B cell (primary cell): ENCODE measurements around the gene TMEM151A. TPM values are rescaled to one million over a fixed set of nuclear protein-coding genes. Genes with fewer than 3 reads are reported as not detected.
"Not testable (repeated sequence)": the region's sequence is repeated elsewhere in the genome, so short reads cannot be mapped to it uniquely, and the experiment has no call there.

Source experiments
- ATAC-seq: fragments of 200-7000 bp; cut with Tn5 transposase; one replicate; pipeline ENCODE4 v1.10.0; 2021; ENCODE audit warnings: low read depth, mild to moderate bottlenecking, moderate number of reproducible peaks, moderate library complexity
- CTCF ChIA-PET: fragments of 350-600 bp; sonication (Branson Sonifier 250); formaldehyde crosslinking; loops from one replicate; lab custom pipeline; 2021; ENCODE audit warnings: antibody characterized with exemption, inconsistent platforms; lab: Charles Lee
- POLR2A ChIA-PET: fragments of 350-600 bp; sonication (Branson Sonifier 250); formaldehyde crosslinking; loops from one replicate; lab custom pipeline; 2021; ENCODE audit warnings: antibody characterized with exemption; lab: Charles Lee
- DNase-seq: peaks from one replicate; pipeline ENCODE4 v3.0.0; 2013
- H2AFZ ChIP-seq: 2 replicates; pipeline ENCODE4 v1.6.1; 2012; ENCODE audit warnings: mild to moderate bottlenecking, low read depth, low read length; ENCODE audit not compliant: insufficient read depth, poor library complexity, severe bottlenecking
- H3K27ac ChIP-seq, 2 donors: 1 replicate in 1 of 2; 2 replicates in 1 of 2; pipeline ENCODE4 v1.5.1; 2012 to 2013; ENCODE audit warnings: low read length in 2 of 2, mild to moderate bottlenecking in 2 of 2, moderate library complexity in 1 of 2
- H3K27me3 ChIP-seq, 4 experiments: fragments of 200-600 bp in 1 of 4; sonication (generic) in 1 of 4; replicated peaks in 1 of 4; 1 replicate in 2 of 4; 2 replicates in 2 of 4; pipeline versions ENCODE4 v1.6.1 to v1.7.0; 2013 to 2016; ENCODE audit warnings: low read length in 3 of 4, mild to moderate bottlenecking in 2 of 4, mixed read lengths in 1 of 4, moderate library complexity in 1 of 4; ENCODE audit not compliant: insufficient read depth in 4 of 4, control insufficient read depth in 3 of 4; ENCODE audit errors: control extremely low read depth in 1 of 4
- H3K36me3 ChIP-seq, 2 experiments: replicated peaks in 1 of 2; 1 replicate in 1 of 2; 2 replicates in 1 of 2; pipeline versions ENCODE4 v1.6.1 to v1.7.1; 2013; ENCODE audit warnings: low read length in 1 of 2; ENCODE audit not compliant: insufficient read depth in 2 of 2, control insufficient read depth in 1 of 2; ENCODE audit errors: control extremely low read depth in 1 of 2, extremely low read depth in 1 of 2
- H3K4me1 ChIP-seq, 2 donors: fragments of 200-600 bp in 1 of 2; sonication (generic) in 1 of 2; 1 replicate in 1 of 2; 2 replicates in 1 of 2; pipeline versions ENCODE4 v1.5.1 to v1.6.1; 2013 to 2017; ENCODE audit warnings: low read length in 2 of 2; ENCODE audit not compliant: control insufficient read depth in 2 of 2, insufficient read depth in 2 of 2
- H3K4me2 ChIP-seq: replicated peaks from 2 replicates; pipeline ENCODE3; 2012; ENCODE audit warnings: mild to moderate bottlenecking, low read depth, low read length; ENCODE audit not compliant: poor library complexity, severe bottlenecking
- H3K4me3 ChIP-seq, 5 experiments: fragments of 200-600 bp in 1 of 5; sonication (generic) in 1 of 5; 1 replicate in 3 of 5; 2 replicates in 2 of 5; pipeline versions ENCODE4 v1.5.1 to v1.7.0; 2011 to 2016; ENCODE audit warnings: low read length in 4 of 5, mild to moderate bottlenecking in 4 of 5, low read depth in 2 of 5, control low read depth in 1 of 5, moderate library complexity in 1 of 5; ENCODE audit not compliant: insufficient read depth in 1 of 5; ENCODE audit errors: control extremely low read depth in 1 of 5, extremely low read depth in 1 of 5
- H3K79me2 ChIP-seq: fragments of 200-600 bp; sonication (generic); one replicate; pipeline ENCODE4 v1.6.0; 2016; ENCODE audit warnings: low read length; ENCODE audit not compliant: control insufficient read depth, insufficient read depth
- H3K9ac ChIP-seq: fragments of 200-600 bp; sonication (generic); 2 replicates; pipeline ENCODE4 v1.6.1; 2017; ENCODE audit warnings: mild to moderate bottlenecking, low read length, moderate library complexity
- H3K9me3 ChIP-seq, 3 donors: one replicate each; pipeline versions ENCODE4 v1.6.1 to v1.7.1; 2013; ENCODE audit warnings: low read length in 2 of 3; ENCODE audit not compliant: control insufficient read depth in 2 of 3, insufficient read depth in 1 of 3; ENCODE audit errors: control extremely low read depth in 1 of 3
- H4K20me1 ChIP-seq: 2 replicates; pipeline ENCODE4 v1.6.0; 2012; ENCODE audit warnings: mild to moderate bottlenecking, low read length; ENCODE audit not compliant: insufficient read depth, control insufficient read depth, poor library complexity, severe bottlenecking
- H3K27ac Mint-ChIP-seq: one replicate; pipeline ENCODE4 v1.8.0; 2021; ENCODE audit warnings: mixed read lengths
- H3K27me3 Mint-ChIP-seq: one replicate; pipeline ENCODE4 v1.8.0; 2021; ENCODE audit warnings: mixed read lengths
- H3K4me1 Mint-ChIP-seq: one replicate; pipeline ENCODE4 v1.8.0; 2021; ENCODE audit warnings: mixed read lengths
- H3K4me3 Mint-ChIP-seq: one replicate; pipeline ENCODE4 v1.8.0; 2021; ENCODE audit warnings: mixed read lengths
- H3K9me3 Mint-ChIP-seq: one replicate; pipeline ENCODE4 v1.8.0; 2022; ENCODE audit warnings: mixed read lengths; ENCODE audit not compliant: insufficient read depth
- EZH2 ChIP-seq: IDR thresholded peaks from 2 replicates; pipeline ENCODE4 v1.6.1; 2012; ENCODE audit warnings: borderline replicate concordance, low read depth, mild to moderate bottlenecking, moderate library complexity, low read length; ENCODE audit not compliant: insufficient read depth, poor library complexity, severe bottlenecking
- WGBS: methylation state at CpG from one replicate; pipeline ENCODE4 v1.1.5; 2013; ENCODE audit warnings: missing lambda C conversion rate; ENCODE audit not compliant: insufficient coverage; 5-methylcytosine and 5-hydroxymethylcytosine counted together
- intact Hi-C: fragments of 100-400 bp; cut with micrococcal nuclease; formaldehyde crosslinking; loops from one replicate; pipeline ENCODE4 v1.10.0; 2022
- polyA plus RNA-seq: library from polyadenylated mRNA; depleted of rRNA; stranded (reverse); fragments of >200 nt; gene quantifications from 2 replicates; pipeline ENCODE4 v1.2.3, GENCODE V29; 2012
- total RNA-seq, 2 donors: library from RNA; stranded (reverse); fragments of 120-200 nt in 1 of 2; gene quantifications; 1 replicate in 1 of 2; 2 replicates in 1 of 2; pipeline versions ENCODE4 v1.2.3 to v1.2.4, GENCODE V29; 2013 to 2022
- TF ChIP-seq, protein P1 (sequence below): fragments of 200-600 bp; IDR thresholded peaks from one replicate; pipeline ENCODE4 v1.8.0; 2022; ENCODE audit warnings: antibody characterized with exemption, mild to moderate bottlenecking

The TMEM151A gene
- total and polyA plus RNA-seq, 2 donors (not counting 1 experiment from before 2014, with no cell fraction given) = 0.17 to 1.1 TPM

DNA sequence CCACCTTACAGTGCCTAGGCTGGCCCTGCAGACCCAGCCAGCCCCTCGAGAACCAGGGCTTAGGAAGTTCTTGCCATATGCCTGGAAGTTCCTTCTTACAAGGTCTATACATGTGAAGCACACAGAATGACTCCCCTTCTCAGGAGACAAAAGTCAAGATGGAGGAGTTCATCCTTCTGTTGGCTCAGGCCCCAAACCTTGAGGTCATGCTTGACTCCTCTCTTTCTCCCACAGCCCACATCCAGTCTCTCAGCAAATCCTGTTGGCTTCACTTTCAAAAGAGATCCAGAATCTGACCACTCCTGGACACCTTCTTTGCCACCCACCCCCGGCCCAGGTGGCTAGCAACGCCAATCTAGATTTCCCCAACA is 26.9 kb downstream of the TMEM151A start:
- intact Hi-C loops = loop anchor here (1.0 kb wide), 1 partner anchor 10 kb away; no protein-coding TSS in a partner anchor
- ChIA-PET POLR2A (interaction anchor here (1.4 kb wide), 1 partner anchor 51 kb away, joined by 3 read pairs; the partner anchor contains the start of gene RAB1B), CTCF (interaction anchor here (1.2 to 2.0 kb wide), 4 partner anchors 9 to 25 kb away, joined by 4 to 6 read pairs (median 6); no protein-coding TSS in a partner anchor)
- Mint-ChIP-seq H3K4me1 (peaks cover 39% of the 10 kb centered on the region), H3K27me3 (no peaks in the 10 kb centered on the region), H3K9me3 (no peaks in the 10 kb centered on the region), H3K27ac (peak overlapping the region; percentile 98), H3K4me3 (peak overlapping the region; percentile 91)
- Histone ChIP-seq H2AFZ (peak overlapping the region; percentile 50), H3K4me3 (peak overlapping the region in 2 of 5 experiments; percentile 20 to 37), H3K4me1 (peaks cover 28 to 30% of the 10 kb centered on the region in 2 donors), H4K20me1 (no peaks in the 10 kb centered on the region), H3K36me3 (no peaks in the 10 kb centered on the region), H3K27me3 (no peaks in the 10 kb centered on the region), H3K9me3 (no peaks in the 10 kb centered on the region), H3K9ac (peak overlapping the region; percentile 47), H3K79me2 (no peaks in the 10 kb centered on the region), H3K4me2 (peak overlapping the region; percentile 77), H3K27ac (peak overlapping the region; percentile 76 to 95)
- ATAC-seq (no peak), DNase-seq (no peak)
- WGBS = 0% methylated on average over 1 of the region's 3 CpGs
- no peak for TF ChIP-seq EZH2
- TF ChIP-seq, protein P1, sequence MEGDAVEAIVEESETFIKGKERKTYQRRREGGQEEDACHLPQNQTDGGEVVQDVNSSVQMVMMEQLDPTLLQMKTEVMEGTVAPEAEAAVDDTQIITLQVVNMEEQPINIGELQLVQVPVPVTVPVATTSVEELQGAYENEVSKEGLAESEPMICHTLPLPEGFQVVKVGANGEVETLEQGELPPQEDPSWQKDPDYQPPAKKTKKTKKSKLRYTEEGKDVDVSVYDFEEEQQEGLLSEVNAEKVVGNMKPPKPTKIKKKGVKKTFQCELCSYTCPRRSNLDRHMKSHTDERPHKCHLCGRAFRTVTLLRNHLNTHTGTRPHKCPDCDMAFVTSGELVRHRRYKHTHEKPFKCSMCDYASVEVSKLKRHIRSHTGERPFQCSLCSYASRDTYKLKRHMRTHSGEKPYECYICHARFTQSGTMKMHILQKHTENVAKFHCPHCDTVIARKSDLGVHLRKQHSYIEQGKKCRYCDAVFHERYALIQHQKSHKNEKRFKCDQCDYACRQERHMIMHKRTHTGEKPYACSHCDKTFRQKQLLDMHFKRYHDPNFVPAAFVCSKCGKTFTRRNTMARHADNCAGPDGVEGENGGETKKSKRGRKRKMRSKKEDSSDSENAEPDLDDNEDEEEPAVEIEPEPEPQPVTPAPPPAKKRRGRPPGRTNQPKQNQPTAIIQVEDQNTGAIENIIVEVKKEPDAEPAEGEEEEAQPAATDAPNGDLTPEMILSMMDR = no peak

DNA sequence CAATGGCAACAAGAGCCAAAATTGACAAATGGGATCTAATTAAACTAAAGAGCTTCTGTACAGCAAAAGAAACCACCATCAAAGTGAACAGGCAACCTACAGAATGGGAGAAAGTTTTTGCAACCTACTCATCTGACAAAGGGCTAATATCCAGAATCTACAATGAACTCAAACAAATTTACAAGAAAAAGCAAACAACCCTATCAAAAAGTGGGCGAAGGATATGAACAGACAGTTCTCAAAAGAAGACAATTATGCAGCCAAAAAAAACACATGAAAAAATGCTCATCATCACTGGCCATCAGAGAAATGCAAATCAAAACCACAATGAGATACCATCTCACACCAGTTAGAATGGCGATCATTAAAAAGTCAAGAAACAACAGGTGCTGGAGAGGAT is 28.6 kb downstream of the TMEM151A start:
- H3K27me3 Mint-ChIP-seq, ATAC-seq, POLR2A ChIA-PET, H3K4me3 ChIP-seq, H3K79me2 ChIP-seq, H3K9ac ChIP-seq, H3K4me2 ChIP-seq, H3K9me3 ChIP-seq, H3K36me3 ChIP-seq, DNase-seq, H3K27ac ChIP-seq, H3K27me3 ChIP-seq, H3K27ac Mint-ChIP-seq, H3K4me3 Mint-ChIP-seq, H2AFZ ChIP-seq, CTCF ChIA-PET, H3K9me3 Mint-ChIP-seq, H4K20me1 ChIP-seq, intact Hi-C loops: not testable (repeated sequence)
- peaks cover 24 to 26% of the 10 kb centered on the region in 2 donors for H3K4me1 ChIP-seq
- peaks cover 31% of the 10 kb centered on the region for H3K4me1 Mint-ChIP-seq
- WGBS = no CpG with 5 or more reads among the region's 2 CpGs

- peaks cover 24 to 29% of the 10 kb centered on the region in 2 donors for H3K4me1 ChIP-seq
- DNase-seq, H3K9me3 ChIP-seq, H3K9ac ChIP-seq, H3K27ac ChIP-seq, ATAC-seq, H2AFZ ChIP-seq, H3K79me2 ChIP-seq, H3K4me3 Mint-ChIP-seq, intact Hi-C loops, H3K9me3 Mint-ChIP-seq, H3K27ac Mint-ChIP-seq, POLR2A ChIA-PET, CTCF ChIA-PET, H3K27me3 Mint-ChIP-seq, H3K36me3 ChIP-seq, H3K27me3 ChIP-seq, H3K4me2 ChIP-seq, H4K20me1 ChIP-seq, H3K4me3 ChIP-seq: not testable (repeated sequence)
- WGBS = 75% methylated on average over 2 of the region's 6 CpGs
- H3K4me1 Mint-ChIP-seq = peaks cover 28% of the 10 kb centered on the region
Observed at GRCh38 chr11:66320748-66321147, 29.1 kb downstream of the TMEM151A start.
